Trophoblast cell (in vitro differentiated cells and primary cell): Measurements from ENCODE around the gene NBAS.

Experiments used
- DNase-seq, 2 donors: peaks; one replicate each; pipeline ENCODE4 v3.0.0-alpha.2; 2016
- H2AFZ ChIP-seq: 2 replicates; pipeline ENCODE4 v1.6.1; 2013; ENCODE audit warnings: low read length, moderate library complexity, mild to moderate bottlenecking; ENCODE audit not compliant: insufficient read depth, poor library complexity
- H2AK5ac ChIP-seq: 2 replicates; pipeline ENCODE4 v1.6.1; 2013; ENCODE audit warnings: mild to moderate bottlenecking, low read length
- H2BK120ac ChIP-seq: 2 replicates; pipeline ENCODE4 v1.6.1; 2013; ENCODE audit warnings: low read length, mild to moderate bottlenecking, moderate library complexity; ENCODE audit not compliant: insufficient read depth, poor library complexity
- H2BK12ac ChIP-seq: 2 replicates; pipeline ENCODE4 v1.6.1; 2013; ENCODE audit warnings: mild to moderate bottlenecking, low read length, moderate library complexity
- H2BK5ac ChIP-seq: 2 replicates; pipeline ENCODE4 v1.6.1; 2013; ENCODE audit warnings: low read length, low read depth, moderate library complexity, mild to moderate bottlenecking; ENCODE audit not compliant: poor library complexity
- H3K14ac ChIP-seq: 2 replicates; pipeline ENCODE4 v1.6.1; 2013; ENCODE audit warnings: mild to moderate bottlenecking, low read length
- H3K18ac ChIP-seq: 2 replicates; pipeline ENCODE4 v1.6.1; 2013; ENCODE audit warnings: mild to moderate bottlenecking, low read length
- H3K23ac ChIP-seq: 2 replicates; pipeline ENCODE4 v1.6.1; 2013; ENCODE audit warnings: low read length
- H3K27ac ChIP-seq: 2 replicates; pipeline ENCODE4 v1.5.1; 2013; ENCODE audit warnings: low read depth, mild to moderate bottlenecking, inconsistent platforms, low read length, moderate library complexity
- H3K27me3 ChIP-seq: 2 replicates; pipeline ENCODE4 v1.6.1; 2013; ENCODE audit warnings: inconsistent platforms, mild to moderate bottlenecking, low read length, moderate library complexity; ENCODE audit not compliant: insufficient read depth
- H3K36me3 ChIP-seq, 2 experiments: 1 replicate in 1 of 2; 2 replicates in 1 of 2; pipeline ENCODE4 v1.6.1; 2013; ENCODE audit warnings: low read length in 2 of 2, mild to moderate bottlenecking in 2 of 2, moderate library complexity in 1 of 2; ENCODE audit not compliant: insufficient read depth in 2 of 2, control insufficient read depth in 1 of 2
- H3K4ac ChIP-seq: 2 replicates; pipeline ENCODE4 v1.6.1; 2013; ENCODE audit warnings: low read depth, mild to moderate bottlenecking, low read length, moderate library complexity
- H3K4me1 ChIP-seq, 2 experiments: 1 replicate in 1 of 2; 2 replicates in 1 of 2; pipeline ENCODE4 v1.6.1; 2013; ENCODE audit warnings: low read length in 2 of 2, mild to moderate bottlenecking in 2 of 2, moderate library complexity in 1 of 2; ENCODE audit not compliant: insufficient read depth in 2 of 2, control insufficient read depth in 1 of 2
- H3K4me2 ChIP-seq: 2 replicates; pipeline ENCODE4 v1.6.1; 2013; ENCODE audit warnings: inconsistent platforms, mild to moderate bottlenecking, low read length, moderate library complexity
- H3K4me3 ChIP-seq: 2 replicates; pipeline ENCODE4 v1.5.1; 2013; ENCODE audit warnings: mild to moderate bottlenecking, low read depth, low read length, inconsistent platforms
- H3K79me1 ChIP-seq: one replicate; pipeline ENCODE4 v1.6.1; 2013; ENCODE audit warnings: low read length
- H3K79me2 ChIP-seq: 2 replicates; pipeline ENCODE4 v1.6.1; 2013; ENCODE audit warnings: low read length, mild to moderate bottlenecking; ENCODE audit not compliant: control insufficient read depth, insufficient read depth, poor library complexity
- H3K9ac ChIP-seq: 2 replicates; pipeline ENCODE4 v1.6.1; 2013; ENCODE audit warnings: mild to moderate bottlenecking, low read length
- H3K9me3 ChIP-seq: 2 replicates; pipeline ENCODE4 v1.6.1; 2013; ENCODE audit warnings: low read depth, mild to moderate bottlenecking, control low read depth, inconsistent platforms, low read length; ENCODE audit not compliant: insufficient read depth
- H4K12ac ChIP-seq: 2 replicates; pipeline ENCODE4 v1.6.1; 2013; ENCODE audit warnings: low read depth, mild to moderate bottlenecking, low read length, moderate library complexity
- H4K8ac ChIP-seq: 2 replicates; pipeline ENCODE4 v1.6.1; 2013; ENCODE audit warnings: low read depth, mild to moderate bottlenecking, low read length, moderate library complexity
- H4K91ac ChIP-seq: one replicate; pipeline ENCODE4 v1.6.1; 2013; ENCODE audit warnings: low read depth, mild to moderate bottlenecking, low read length, moderate library complexity
- WGBS: extraction: QIAGEN DNeasy Blood & Tissue Kit; methylation state at CpG from one replicate; pipeline ENCODE4 v1.1.7; 2013; ENCODE audit warnings: missing lambda C conversion rate; ENCODE audit not compliant: insufficient read length, insufficient coverage; ENCODE audit errors: extremely low coverage; 5-methylcytosine and 5-hydroxymethylcytosine counted together

NBAS gene

DNA sequence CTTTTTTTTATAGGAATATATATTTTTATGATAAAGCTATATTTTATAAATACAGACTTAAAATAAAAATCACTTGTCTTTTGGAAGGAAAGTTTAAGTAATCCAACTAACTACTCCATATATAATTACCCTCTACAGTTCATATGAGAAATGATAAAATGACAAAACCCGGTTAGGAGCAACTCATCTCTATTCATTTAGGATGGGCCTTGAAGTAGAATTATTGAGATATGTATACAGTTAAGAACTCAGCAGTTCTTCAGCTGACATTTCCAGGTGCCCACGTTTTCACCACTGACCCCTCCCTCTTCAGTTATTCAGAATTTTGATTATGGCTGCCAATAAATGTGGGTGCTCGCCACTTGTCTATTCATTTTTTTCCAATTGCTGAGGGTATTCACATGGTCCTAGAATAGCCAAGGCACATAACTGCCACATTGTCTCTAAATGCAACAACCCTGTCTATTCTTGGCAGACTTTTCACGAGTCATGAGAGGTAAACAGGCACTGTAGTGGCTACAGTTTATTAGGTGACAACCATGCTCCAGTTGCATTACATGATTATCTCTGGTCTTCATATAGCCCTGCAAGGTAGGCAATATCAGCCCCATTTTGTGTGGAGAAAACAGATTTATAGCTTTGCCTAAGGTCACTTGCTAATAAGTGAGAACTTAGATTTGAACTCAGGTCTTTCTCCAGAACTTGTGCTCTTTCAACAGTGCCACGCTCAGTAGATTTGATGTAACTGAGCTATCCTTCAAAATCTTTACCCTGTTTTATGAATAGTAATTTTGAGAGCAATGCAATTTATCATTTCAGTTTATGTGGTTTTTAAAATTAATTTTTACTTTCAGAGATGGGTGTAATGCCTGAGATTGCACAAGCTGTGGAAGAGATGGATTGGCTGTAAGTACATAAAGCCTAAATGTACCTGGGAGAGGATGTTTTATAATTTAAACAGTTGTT lies 33.4 kb upstream of the NBAS start:
- H3K4me3 ChIP-seq: no peak overlapping the region
- H3K9me3 ChIP-seq: no peaks in the 10 kb centered on the region
- no peak overlapping the region for H4K12ac ChIP-seq
- no peak overlapping the region for H3K14ac ChIP-seq
- no peak overlapping the region for H3K23ac ChIP-seq
- H2AFZ ChIP-seq: no peak overlapping the region
- H3K27me3 ChIP-seq: no peaks in the 10 kb centered on the region
- no peak overlapping the region for H2BK12ac ChIP-seq
- peaks cover 10% of the 10 kb centered on the region for H3K79me1 ChIP-seq
- no peak overlapping the region for H2BK5ac ChIP-seq
- peaks cover 5 to 6% of the 10 kb centered on the region in 2 experiments for H3K4me1 ChIP-seq
- WGBS: no CpG with 5 or more reads among the region's 5 CpGs
- DNase-seq: no peak
- no peak overlapping the region for H3K4me2 ChIP-seq
- H4K8ac ChIP-seq: no peak overlapping the region
- H3K4ac ChIP-seq: peak overlapping the region; percentile 27
- H3K27ac ChIP-seq: no peak overlapping the region
- no peak overlapping the region for H2BK120ac ChIP-seq
- peaks cover 8% of the 10 kb centered on the region for H3K79me2 ChIP-seq
- H3K9ac ChIP-seq: no peak overlapping the region
- H3K36me3 ChIP-seq: peaks cover 7 to 13% of the 10 kb centered on the region in 2 experiments
- no peak overlapping the region for H3K18ac ChIP-seq
- no peak overlapping the region for H4K91ac ChIP-seq
- H2AK5ac ChIP-seq: no peak overlapping the region

DNA sequence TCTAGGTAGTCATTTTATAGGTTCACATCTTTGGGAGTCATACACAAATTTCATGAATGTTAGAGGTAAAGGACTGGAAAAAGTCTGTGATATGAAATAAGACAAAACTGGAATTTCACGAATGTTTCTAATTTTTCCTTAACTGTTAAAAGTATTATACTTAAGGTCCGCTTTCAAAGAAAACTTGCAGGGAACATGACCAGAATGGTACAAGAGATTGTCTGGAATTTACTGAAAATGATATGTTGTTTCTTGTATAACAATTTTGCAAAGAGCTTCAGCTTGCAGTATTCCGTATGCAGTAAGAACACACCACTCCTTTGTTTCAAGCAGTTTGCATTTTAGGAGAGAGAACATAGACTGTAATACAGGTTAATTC lies 32.2 kb upstream of the NBAS start:
- no peak overlapping the region for H3K14ac ChIP-seq

DNA sequence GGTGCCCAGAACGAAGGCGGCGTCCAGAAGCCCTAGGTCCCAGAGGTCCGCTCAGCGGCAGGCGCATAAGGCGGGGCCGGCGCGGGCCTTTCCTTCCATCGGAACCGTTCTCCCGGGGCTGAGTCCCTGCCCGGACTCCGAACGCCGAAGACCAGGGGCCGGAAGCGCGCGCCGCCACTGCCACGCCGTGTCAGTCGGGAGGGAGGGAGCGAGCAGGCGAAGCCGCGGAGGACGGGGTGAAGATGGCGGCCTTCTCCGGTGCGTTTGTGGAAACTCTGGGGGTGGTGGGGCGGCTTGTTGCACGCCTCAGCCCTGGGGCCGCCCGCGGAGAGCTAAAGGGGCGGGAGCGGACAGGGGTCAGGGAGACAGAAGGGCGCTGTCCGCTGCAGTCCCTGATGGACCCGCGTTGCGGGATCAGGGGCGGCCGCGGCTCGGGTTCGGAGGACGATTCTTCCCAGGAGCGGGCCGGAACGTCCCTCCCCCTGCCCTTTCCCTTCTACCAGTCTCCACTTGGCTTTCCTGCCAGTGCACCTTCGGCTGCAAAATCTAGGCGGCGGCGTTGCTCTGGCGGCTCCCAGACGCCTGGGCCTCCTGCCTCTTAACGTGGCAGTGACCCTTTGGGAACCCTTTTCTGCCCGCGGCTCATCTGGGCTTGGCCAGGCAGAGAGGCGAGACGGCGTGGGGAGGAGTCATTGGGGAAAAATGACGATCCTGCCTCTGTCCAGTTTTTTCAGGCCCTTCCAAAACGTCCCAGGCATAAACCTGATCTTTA lies 30.7 kb upstream of the NBAS start, which contains the start of gene DDX1:
Gene DDX1 (plus strand): TSS at position 177 of the 772 bp plus-strand sequence. CDS start 66 bp downstream, at position 243.
- H3K27me3 ChIP-seq: no peaks in the 10 kb centered on the region
- peak within 1 kb of the TSS; percentile 93 for H4K8ac ChIP-seq
- peak within 1 kb of the TSS; percentile 65 for H3K4me2 ChIP-seq
- H2BK120ac ChIP-seq: peak within 1 kb of the TSS; percentile 96
- WGBS: no CpG with 5 or more reads among the region's 68 CpGs
- H3K4me3 ChIP-seq: peak within 1 kb of the TSS; percentile 88
- H3K23ac ChIP-seq: no peak within 1 kb of the TSS
- H3K27ac ChIP-seq: peak within 1 kb of the TSS; percentile 97
- H2BK5ac ChIP-seq: peak within 1 kb of the TSS; percentile 81
- H2BK12ac ChIP-seq: peak within 1 kb of the TSS; percentile 92
- DNase-seq: peak; percentile 68 to 90
- peaks cover 5 to 6% of the 10 kb centered on the region in 2 experiments for H3K4me1 ChIP-seq
- H3K4ac ChIP-seq: peak within 1 kb of the TSS; percentile 98
- peak within 1 kb of the TSS; percentile 99 for H3K18ac ChIP-seq
- peaks cover 4 to 7% of the 10 kb centered on the region in 2 experiments for H3K36me3 ChIP-seq
- peak within 1 kb of the TSS; percentile 99 for H3K14ac ChIP-seq
- H4K12ac ChIP-seq: peak within 1 kb of the TSS; percentile 98
- H4K91ac ChIP-seq: peak within 1 kb of the TSS; percentile 95
- H3K9me3 ChIP-seq: no peaks in the 10 kb centered on the region
- H3K79me2 ChIP-seq: peaks cover 8% of the 10 kb centered on the region
- H2AFZ ChIP-seq: peak within 1 kb of the TSS; percentile 99
- H2AK5ac ChIP-seq: peak within 1 kb of the TSS; percentile 89
- H3K79me1 ChIP-seq: peaks cover 10% of the 10 kb centered on the region
- H3K9ac ChIP-seq: peak within 1 kb of the TSS; percentile 91

More for the DNA sequence above, 32.2 kb upstream of the NBAS start:
- no peak overlapping the region for H3K4ac ChIP-seq
- H4K12ac ChIP-seq: no peak overlapping the region
- H3K79me2 ChIP-seq: peaks cover 8% of the 10 kb centered on the region
- H4K8ac ChIP-seq: no peak overlapping the region
- H3K4me3 ChIP-seq: no peak overlapping the region
- H3K79me1 ChIP-seq: peaks cover 10% of the 10 kb centered on the region
- H3K18ac ChIP-seq: no peak overlapping the region
- no CpG with 5 or more reads among the region's 3 CpGs for WGBS
- H2AK5ac ChIP-seq: no peak overlapping the region
- peaks cover 4 to 9% of the 10 kb centered on the region in 2 experiments for H3K36me3 ChIP-seq
- no peaks in the 10 kb centered on the region for H3K9me3 ChIP-seq
- H3K4me1 ChIP-seq: peaks cover 5 to 6% of the 10 kb centered on the region in 2 experiments
- no peak overlapping the region for H3K9ac ChIP-seq
- no peak overlapping the region for H3K27ac ChIP-seq
- H3K27me3 ChIP-seq: no peaks in the 10 kb centered on the region
- H4K91ac ChIP-seq: no peak overlapping the region
- no peak overlapping the region for H2BK12ac ChIP-seq
- no peak overlapping the region for H2BK120ac ChIP-seq
- H2AFZ ChIP-seq: no peak overlapping the region
- no peak overlapping the region for H2BK5ac ChIP-seq
- no peak overlapping the region for H3K4me2 ChIP-seq
- H3K23ac ChIP-seq: no peak overlapping the region
- no peak for DNase-seq

DNA sequence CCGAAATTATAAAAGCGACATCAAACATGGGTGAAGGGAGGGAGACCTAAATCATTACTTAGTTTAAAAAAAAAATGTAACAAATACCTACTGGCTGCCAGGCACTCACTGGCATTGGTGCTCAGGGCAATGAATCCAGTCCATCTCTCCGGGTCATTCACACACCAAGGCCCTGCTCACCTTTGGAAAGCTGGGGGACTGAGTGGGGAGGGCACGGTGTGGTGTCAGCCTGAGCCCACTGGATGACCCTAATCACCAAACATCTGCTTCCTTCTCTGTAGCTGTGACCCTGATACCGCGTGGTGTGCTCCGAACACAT lies 30.2 kb upstream of the NBAS start:
- H2AFZ ChIP-seq: peak overlapping the region; percentile 99
- H2BK5ac ChIP-seq: peak overlapping the region; percentile 81
- peak overlapping the region; percentile 98 for H3K14ac ChIP-seq
- peaks cover 4 to 6% of the 10 kb centered on the region in 2 experiments for H3K36me3 ChIP-seq
- peak overlapping the region; percentile 97 for H3K18ac ChIP-seq
- H3K4me3 ChIP-seq: peak overlapping the region; percentile 88
- no peak for DNase-seq
- peak overlapping the region; percentile 69 for H3K9ac ChIP-seq
- H3K79me2 ChIP-seq: peaks cover 8% of the 10 kb centered on the region
- peak overlapping the region; percentile 96 for H2BK120ac ChIP-seq
- H3K27me3 ChIP-seq: no peaks in the 10 kb centered on the region
- no CpG with 5 or more reads among the region's 7 CpGs for WGBS
- H2AK5ac ChIP-seq: no peak overlapping the region
- peak overlapping the region; percentile 93 for H4K8ac ChIP-seq
- H4K12ac ChIP-seq: peak overlapping the region; percentile 97
- peak overlapping the region; percentile 92 for H2BK12ac ChIP-seq
- H3K4me2 ChIP-seq: peak overlapping the region; percentile 65
- H3K4me1 ChIP-seq: peaks cover 5 to 6% of the 10 kb centered on the region in 2 experiments
- H3K4ac ChIP-seq: peak overlapping the region; percentile 80
- peaks cover 10% of the 10 kb centered on the region for H3K79me1 ChIP-seq
- H3K27ac ChIP-seq: peak overlapping the region; percentile 40
- H4K91ac ChIP-seq: peak overlapping the region; percentile 95
- H3K9me3 ChIP-seq: no peaks in the 10 kb centered on the region
- H3K23ac ChIP-seq: no peak overlapping the region
